Activated T-cell treated with anti-CD3 and anti-CD28 coated beads, Interleukin-2, amount 50 U/mL, for 48 hours (primary cell): ENCODE results near the gene GABRQ.
A peak's percentile ranks its signal among the peaks of the same experiment; 100 is the strongest.

Experiments used
- DNase-seq, 2 experiments: peaks; one replicate each; pipeline ENCODE4 v3.0.0-alpha.2; 2020

The GABRQ gene

DNA sequence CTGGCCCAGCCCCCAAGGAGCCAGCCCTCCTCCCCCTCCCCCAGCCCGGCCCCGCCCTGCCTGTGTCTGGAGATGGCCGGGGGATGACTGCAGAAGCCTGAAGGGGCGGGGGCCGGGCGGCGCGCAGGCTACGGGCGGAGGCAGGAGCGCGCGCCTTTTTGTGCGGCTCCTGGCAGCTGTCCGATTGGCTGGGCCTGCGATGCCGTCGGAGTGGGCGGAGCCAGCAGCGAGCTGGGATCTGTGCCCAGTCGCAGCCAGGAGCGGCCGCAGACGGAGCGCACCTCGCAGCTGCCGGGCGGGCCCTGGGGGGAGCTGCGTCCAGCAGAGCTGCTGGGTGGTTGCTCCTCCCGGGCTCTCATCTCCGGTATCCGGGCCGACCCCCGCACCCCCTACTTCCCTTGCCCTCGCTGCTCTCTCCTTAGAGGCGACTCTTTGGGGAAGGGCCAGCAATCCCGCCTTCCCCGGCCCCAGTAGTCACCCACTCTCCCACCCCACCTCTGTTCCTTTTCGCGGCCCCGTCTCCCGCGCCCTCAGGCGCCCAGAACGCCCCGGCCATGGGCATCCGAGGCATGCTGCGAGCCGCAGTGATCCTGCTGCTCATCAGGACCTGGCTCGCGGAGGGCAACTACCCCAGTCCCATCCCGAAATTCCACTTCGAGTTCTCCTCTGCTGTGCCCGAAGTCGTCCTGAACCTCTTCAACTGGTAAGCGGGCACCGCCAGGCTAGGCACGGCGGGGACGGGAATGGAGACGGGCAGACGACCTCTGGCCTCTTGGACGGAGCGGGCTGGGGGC lies at the start of gene GABRQ:
TSS of gene GABRQ (plus strand) at position 247 of the 794 bp plus-strand sequence. CDS start at position 555, 308 bp downstream.
- peak; percentile 19 to 26 for DNase-seq

DNA sequence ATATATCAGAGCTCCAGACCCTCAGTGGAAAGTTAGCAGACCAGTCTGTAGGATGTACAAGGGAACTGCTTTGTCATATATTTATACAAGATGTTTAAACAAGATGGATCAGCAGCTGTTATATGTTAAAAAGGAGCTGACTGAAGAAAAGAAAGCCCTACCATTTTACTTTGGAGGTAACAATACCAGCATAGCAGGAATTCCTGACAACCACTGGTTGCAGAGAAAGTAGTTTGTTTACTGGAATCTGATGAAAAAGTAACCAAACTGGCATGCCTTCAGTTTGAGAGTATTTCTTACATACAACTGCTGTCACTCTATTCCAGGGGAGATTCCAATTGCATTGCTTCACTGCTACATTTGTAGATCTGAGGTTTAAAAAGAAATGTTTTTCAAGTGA lies 49.5 kb upstream of the GABRQ start:
- DNase-seq: no peak

DNA sequence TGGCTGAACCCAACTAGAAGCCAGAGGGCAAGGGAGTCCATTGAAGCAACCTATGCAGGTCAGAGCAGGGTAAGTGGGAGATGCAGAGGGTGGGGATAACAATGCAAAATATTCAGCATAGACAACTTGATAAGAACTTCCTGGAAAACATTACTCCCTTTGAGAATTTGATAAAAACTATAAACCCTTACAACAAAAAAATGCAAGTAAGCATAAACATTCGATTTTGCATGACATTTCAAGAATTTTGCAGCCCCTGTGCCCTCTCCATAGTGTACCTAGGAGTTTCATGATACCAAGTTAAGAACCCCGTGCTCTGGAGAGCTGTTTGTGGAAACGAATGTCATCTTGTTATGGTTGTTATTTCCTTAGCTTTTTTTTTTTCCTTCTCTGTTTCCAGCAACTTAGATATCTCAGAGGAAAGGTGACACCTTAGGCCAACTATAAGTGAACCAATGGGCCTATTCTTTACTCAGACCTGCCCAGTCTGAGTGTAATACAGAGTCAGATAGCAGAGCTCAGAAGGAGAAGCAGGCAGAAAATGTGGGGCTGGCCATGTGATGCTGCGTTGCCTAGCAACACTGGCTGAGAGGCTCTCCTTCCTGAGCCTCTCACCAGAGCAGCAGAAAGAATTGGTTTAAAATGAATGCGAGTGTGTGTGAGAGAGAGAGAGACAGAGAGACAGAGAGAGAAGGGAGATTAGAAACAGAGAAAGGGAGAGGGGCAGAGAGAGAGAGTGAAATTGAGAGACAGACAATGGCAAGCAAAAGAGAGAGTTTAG lies 36.7 kb upstream of the GABRQ start:
- DNase-seq: no peak

DNA sequence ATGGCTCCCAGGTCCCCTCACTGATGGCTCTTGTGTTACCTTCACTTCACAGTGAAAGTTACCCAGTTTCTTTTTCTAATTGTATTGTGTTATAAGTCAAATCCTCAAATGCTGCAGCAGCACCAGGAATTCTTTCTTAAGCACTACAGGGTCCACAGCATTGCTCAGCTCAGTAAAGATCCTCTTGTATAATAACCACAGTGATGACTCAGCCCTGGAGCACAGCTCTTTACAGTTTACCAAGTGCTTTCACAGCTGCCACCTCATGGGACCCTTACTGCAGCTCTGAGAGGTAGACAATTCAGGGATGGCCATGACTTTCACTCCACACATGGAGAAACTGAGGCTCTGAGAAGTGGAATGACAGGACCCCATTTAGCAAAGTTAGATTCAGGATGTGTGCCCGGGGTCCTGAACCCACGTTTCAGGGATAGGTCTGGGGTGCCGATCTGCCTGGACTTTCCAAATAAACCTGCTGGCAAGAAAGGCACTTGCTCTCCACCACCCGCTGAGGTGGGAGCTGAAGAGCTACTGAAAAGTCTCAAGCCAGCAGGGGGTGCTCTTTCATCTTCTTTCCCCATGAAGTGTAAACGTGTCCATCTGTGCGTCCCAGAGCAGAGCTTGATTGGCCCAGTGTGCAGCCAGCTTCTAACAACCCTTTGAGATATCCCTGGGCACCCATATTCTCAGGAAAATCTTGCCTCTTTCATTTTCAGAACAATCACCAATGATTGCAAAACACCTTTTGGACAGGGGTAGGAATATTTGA lies 35.7 kb upstream of the GABRQ start:
- peak; percentile 23 to 30 for DNase-seq

DNA sequence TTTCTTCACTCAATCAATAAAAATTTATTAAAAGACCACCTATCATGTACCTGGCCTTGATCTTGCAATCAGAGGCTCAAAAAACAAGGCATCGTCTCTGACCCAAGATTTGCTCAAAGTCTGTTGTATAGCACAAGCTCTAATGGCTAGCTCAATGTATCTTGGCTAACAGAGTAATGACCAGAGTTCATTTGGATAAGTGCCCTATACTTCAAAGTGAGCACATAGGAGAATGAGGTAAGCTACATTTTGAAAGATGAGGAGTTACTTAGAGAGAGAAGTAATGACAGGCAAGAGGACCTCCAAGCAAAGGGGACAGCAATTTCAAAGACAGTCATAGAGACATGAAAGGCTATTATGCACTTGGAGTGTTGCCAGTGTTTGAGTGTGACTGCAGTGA lies 22.9 kb upstream of the GABRQ start:
- no peak for DNase-seq

DNA sequence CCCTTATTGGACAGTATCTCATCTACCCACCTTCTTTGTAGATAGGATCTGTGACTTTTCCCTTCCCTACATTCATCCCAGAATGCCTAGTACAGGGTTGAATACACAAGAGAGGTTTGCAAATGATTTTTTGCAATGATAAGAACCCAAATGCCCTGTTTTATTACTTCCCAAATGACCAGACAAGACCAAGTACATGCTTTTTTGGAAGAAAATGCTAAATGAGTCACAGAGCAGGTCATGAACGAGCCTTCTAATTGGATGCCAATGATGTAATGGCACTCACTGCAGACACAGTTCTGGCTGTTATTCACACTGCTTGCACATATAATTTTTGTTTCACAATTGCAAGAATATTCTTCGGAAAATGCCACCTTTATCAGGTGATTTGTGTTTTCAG lies 17.8 kb upstream of the GABRQ start:
- no peak for DNase-seq

DNA sequence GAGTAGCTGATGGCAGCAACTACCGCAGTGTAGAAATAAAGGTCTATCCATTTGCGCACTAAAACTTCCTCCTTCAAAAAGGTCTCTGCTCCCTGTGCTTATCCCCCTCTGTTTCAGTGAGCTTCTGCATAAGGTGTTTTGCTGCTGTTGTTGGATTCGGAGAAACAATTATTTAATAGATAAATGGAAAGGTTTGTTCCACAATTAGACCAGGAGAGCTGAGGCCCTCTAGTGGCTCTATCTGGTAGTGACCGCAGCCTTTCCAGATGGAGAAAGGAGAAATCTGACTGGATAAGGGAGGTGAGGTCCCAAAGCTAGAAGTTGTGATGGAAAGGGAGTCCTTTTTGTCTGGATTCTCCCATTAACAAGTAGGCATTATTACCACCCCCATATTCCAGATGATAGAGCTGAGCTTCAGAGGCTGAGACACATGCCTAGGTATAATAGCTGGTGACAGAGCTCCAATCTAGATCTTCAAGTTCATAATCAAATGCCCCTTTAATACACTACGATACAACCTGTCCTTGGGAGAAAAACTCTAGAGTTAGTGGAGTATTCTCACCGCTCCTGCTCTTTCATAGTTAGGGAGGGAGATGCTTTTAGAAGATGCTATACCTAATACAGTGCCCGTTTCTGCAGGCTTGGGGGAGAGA lies 5.1 kb upstream of the GABRQ start:
- DNase-seq: peak; percentile 68 to 78

DNA sequence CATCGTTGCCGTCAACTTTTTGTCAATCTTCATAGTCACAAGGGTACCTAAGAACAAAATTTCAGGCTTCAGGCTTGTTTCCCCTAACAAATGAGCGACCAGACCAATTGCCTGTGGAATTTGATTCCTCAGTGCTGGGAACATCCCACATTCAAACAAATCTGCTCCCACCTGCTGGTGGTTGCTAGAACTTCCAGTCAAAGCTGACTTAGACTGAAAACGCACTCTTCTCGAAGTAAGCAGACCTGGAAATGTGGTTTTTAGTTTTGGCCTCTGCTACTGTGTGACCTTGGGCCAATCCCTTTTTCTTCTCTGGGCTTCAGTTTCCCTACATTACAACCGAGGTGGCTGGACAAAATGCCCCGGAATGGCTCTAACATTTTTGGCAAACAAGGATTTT lies 1.8 kb upstream of the GABRQ start:
- DNase-seq: no peak

DNA sequence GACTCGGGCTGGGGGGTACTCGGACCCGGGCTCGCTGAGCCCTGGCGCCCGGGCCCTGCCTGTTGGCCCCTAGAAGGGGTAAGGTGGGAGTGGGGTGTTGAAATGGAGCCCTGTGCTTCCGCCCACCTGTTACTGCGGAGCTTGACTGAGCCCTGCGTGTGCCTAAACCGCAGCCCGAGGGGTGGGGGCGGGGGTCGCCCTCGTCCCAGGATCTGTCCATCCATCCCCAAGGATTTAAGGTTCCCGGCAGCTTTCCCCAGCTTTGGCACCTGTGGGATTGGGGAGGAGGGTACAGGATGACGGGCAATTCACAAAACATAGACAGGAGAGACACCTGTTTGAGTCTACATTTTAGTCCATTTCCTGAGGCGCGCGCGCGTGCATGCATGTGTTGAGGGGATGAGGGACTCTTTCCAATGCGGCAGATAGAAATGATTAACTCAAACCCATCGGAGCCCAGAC lies 779 bp downstream of the GABRQ start:
- DNase-seq: no peak

DNA sequence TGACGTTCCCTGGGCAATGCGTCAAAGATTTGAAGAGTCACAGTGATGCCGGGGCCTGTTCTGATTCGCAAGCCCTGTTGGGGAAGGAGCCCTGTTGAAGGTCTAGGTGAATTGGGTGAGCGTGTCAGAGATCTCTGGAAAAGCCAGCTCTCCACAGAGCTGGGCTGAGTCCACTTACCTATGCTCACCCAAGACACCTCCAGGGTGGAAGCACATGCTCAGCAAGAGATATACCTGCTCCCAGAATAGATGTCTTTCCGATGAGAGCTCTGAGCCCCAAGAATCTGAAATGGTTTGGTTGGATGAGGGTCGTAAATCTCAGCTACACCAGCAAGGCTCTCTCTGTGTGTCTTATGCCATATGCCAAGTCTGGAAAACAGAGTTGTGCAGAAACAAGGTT lies 1.7 kb downstream of the GABRQ start:
- DNase-seq: no peak

DNA sequence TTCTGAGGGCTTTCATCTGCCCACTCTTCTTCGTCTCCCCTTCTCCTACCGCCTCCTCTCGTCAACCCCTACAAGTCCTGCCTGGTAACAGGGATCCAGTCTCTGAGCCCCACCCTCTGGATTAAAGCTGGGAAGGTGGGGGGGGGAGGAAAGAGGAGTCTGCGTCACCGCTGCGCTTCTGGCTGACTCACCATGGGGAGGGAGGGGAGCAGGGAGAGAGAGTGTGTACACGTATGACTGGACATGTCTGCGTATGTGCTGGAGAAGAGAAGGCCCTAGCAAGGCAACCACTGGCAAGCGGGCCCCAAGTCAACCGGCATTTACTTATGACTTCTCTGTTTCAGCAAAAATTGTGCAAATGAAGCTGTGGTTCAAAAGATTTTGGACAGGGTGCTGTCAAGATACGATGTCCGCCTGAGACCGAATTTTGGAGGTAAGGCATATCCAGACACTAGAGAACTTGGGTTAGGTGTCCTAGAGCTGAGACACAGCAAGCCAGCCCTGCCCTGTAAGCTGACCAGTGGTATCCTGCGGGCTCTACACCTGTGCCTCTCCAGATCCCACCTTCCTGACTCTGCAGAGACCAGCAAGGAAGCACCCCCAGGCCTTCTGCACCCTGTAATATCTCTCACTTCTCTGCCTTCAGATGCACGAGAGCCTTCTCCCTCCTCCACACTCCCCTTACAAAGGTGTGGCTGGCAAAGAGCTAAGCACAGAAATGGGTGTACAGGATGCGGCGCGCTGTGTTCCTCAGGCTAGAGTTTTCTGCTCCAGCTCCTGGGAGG lies 2.5 kb downstream of the GABRQ start:
- no peak for DNase-seq

DNA sequence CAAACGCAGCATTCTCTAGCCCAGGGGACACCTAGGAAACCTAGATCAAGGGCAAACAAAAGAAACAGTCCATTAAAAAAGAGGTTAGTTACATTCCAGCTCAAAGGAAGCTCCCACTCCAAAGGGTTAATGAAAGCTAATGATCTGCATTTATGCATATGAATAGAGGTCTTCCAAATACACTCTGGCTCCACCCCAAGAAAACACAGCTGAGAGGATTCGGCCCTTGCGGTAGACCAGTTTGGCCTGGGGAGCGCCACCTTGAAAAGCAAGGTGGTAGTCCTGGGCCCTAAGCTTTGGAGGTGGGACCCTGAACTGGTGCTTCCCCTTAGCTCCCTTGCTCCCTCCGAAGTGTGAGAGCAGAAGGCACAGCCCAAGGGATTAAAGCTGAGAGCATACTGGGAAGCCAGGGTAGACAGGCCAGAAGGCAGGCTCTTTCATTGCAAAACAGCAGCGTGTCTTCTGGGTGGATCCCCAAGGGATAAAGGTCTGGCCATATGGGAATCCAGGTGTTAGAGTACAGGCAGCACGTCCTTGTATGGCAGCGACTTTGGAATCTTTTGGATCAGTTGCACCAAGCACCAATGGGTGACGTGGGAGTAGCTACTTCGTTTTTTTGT lies 3.7 kb downstream of the GABRQ start:
- DNase-seq: no peak

DNA sequence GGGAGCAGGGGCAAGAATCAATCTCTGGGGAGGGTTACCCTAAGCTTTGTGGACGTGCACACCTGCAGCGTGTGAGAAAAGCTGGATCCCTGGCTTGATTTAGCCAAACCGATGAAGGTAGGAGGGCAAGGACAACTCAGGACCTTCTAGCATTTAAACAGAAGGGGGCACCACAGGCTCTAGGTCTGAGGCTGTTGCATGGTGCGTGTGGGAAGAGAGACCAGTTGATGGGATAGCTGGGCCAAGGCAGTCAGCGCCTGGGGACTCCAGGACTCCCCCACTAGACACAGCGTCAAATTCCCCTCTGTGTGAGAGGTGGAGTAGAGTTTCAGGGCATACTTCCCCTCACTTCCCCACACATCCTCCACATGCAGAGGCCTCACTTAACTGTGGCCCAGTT lies 4.3 kb downstream of the GABRQ start:
- DNase-seq: no peak

DNA sequence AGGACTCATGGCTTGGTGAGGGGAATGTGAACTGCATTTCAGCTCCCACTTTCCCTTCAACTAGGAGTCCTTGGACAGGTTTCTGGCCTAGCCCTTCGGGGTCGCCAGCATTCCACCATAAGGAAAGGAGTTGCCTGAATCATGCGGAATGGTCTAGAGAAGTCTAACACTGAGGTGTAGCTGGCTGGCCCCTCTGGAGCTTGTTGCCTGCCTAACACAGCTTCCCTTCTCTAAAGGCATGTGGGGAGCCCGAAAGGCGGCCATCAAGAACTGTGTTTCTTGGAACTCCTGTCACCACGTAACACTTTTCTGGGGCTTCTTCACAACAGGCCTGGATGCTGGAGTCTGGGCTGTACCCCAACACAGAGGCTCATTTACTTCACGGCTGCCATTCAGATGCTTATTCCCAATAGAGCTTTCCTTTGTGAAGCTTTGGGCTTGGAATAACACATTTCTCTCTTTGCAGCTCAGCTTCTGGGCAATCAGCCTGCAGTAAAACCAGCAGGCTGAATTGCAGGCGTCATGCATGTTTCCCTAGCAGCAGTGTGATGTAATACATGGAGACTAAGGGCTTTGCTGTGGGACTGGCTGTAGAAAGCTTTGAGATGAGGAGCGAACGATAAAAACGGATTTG lies 5.4 kb downstream of the GABRQ start:
- DNase-seq: no peak

DNA sequence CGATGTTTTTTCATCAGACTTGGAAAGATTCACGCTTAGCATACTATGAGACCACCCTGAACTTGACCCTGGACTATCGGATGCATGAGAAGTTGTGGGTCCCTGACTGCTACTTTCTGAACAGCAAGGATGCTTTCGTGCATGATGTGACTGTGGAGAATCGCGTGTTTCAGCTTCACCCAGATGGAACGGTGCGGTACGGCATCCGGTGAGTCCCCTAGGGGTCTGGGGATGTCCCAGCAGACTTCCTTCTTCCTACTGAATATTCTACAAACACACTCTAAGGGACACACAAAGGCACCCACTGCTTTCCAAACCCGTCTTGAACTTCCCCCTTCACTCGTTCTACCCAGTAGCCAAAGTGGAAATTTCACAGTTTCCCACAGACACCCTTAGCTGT lies 9.3 kb downstream of the GABRQ start:
- no peak for DNase-seq

DNA sequence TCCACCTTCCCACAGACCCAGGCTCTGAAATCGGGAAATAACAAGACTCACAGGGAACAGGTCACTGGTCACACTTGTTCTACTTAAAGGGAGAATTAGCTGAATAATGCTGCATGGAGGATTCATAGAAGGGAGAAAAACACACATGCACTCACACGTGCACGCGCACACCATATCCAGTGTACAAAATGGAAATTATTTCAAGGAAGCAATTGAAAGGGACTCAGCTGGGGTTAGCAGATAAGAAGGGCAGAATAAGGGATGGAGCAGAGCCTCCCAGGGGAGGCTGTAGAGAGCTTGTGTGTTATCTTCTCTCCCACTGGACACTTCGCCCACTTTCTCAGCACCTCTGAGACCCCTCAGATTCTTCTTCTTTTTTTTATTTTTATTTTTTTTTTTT lies 10.3 kb downstream of the GABRQ start:
- no peak for DNase-seq

DNA sequence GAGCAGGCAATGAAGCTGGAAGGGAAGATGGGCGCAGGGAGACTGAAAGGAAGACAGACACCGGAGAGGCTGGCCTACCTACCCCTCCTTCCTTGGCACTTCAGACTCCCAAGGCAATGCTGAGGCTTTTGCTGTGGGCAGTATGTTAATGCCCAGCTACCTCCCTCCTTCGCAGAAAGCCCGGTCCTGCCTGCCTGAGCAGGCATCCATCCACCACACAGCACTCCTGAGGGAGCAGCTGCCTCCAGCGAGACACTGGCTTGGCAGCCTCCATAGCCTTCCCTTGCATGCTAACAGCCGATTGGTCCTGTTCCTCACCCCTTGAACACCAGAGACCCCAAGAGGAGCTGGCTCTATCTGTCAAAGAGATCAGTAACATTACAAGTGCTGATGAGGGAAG lies 14.4 kb downstream of the GABRQ start:
- DNase-seq: no peak

DNA sequence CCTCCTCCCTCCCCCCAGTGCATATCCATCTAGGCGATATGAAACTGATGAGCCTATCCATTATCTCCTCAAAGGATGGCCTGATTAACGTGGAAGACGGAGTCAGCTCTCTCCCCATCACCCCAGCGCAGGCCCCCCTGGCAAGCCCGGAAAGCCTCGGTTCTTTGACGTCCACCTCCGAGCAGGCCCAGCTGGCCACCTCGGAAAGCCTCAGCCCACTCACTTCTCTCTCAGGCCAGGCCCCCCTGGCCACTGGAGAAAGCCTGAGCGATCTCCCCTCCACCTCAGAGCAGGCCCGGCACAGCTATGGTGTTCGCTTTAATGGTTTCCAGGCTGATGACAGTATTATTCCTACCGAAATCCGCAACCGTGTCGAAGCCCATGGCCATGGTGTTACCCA lies 14.8 kb downstream of the GABRQ start:
- no peak for DNase-seq

DNA sequence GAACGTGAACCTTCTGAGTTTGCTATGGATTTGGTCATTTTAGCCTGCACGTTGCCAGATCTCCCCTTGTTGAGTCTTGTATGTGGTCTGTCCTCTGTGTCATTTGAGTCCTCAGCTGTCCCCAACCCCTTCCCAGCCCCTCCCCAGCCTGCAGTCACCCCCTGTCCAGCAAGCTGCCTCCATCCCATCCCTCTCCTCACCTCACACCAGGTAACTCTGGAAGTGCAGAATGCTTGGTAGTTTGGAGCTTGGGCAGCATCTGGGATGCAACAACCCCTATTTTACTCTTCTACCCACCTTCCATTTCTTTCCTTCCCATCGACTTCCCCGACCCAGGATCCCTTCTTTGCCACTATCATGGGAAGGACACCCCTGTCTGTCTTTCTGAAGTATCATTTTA lies 18.4 kb downstream of the GABRQ start:
- no peak for DNase-seq

DNA sequence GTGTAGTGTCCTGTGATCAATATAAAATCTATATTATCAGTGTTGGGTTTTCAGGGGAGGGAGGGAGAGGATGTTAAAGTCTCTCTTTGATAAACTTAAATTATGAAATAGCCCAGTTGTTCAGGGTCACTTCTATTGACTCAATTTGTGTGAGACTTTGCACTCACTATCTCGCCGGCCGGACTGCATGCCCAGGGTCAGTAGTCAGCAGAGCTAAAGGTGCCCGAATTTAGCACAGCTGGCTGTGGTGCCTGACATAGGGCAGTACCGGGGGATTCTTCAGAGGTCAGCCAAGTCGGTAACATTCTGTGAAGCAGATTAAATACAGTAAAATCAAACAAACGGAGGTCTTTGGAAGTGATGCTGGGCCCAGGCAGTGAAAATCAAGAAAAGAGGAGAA lies 19.2 kb downstream of the GABRQ start:
- DNase-seq: no peak

DNA sequence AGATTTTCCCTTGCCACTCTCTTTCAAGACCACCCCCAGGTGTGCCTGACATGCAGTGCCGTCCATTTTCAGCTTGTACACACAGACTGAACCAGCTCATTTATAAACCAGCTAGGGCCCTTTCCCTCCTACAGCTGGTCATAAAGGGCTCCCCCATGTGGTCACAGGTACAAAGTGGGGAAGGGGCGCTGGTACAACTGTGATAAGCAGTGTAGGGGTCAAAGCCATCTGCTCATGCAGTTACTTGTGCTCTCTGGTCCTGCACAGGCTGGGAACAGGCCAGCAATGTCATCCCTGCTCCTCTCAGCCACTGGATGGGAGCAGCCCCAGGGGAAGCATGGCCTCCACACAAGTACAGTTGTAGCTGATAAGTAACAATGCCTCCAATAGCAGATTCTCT lies 20.6 kb downstream of the GABRQ start:
- no peak for DNase-seq
